ENCODE data around the gene PCDHB13.
"Not testable (repeated sequence)": the region's sequence is repeated elsewhere in the genome, so short reads cannot be mapped to it uniquely, and the experiment has no call there.

PCDHB13 gene

GRCh38 chr5:141208478-141208877 is 5.2 kb upstream of the PCDHB13 start, which contains the start of gene PCDHB12:
Gene PCDHB12 (plus strand): TSS chr5:141208719. CDS start chr5:141208908, 189 bp downstream.
- no peak for DNase-seq

GRCh38 chr5:141210281-141210680 is 3.4 kb upstream of the PCDHB13 start:
- DNase-seq: not testable (repeated sequence)

GRCh38 chr5:141210849-141211248 is 2.9 kb upstream of the PCDHB13 start:
- DNase-seq: not testable (repeated sequence)

GRCh38 chr5:141214583-141214982 is 864 bp downstream of the PCDHB13 start:
- not testable (repeated sequence) for DNase-seq

GRCh38 chr5:141215504-141215903 is 1.8 kb downstream of the PCDHB13 start:
- not testable (repeated sequence) for DNase-seq

- DNase-seq: not testable (repeated sequence)
Measured at GRCh38 chr5:141216035-141216434, 2.3 kb downstream of the PCDHB13 start.

- DNase-seq: peak; percentile 16 to 54
Measured at GRCh38 chr5:141223112-141223783, 9.5 kb downstream of the PCDHB13 start, which contains the start of gene PCDHB14. Gene PCDHB14 (plus strand): TSS chr5:141223343. CDS start chr5:141223506, 163 bp downstream.

- DNase-seq: not testable (repeated sequence)
Measured at GRCh38 chr5:141224844-141225243, 11.1 kb downstream of the PCDHB13 start.

- not testable (repeated sequence) for DNase-seq
Measured at GRCh38 chr5:141225421-141225820, 11.7 kb downstream of the PCDHB13 start.

- DNase-seq: no peak
Measured at GRCh38 chr5:141234109-141234667, 20.5 kb downstream of the PCDHB13 start.

- not testable (repeated sequence) for DNase-seq
Measured at GRCh38 chr5:141235922-141236321, 22.2 kb downstream of the PCDHB13 start.

GRCh38 chr5:141236516-141237313 is 23.0 kb downstream of the PCDHB13 start:
- DNase-seq: no peak

GRCh38 chr5:141241496-141241895 is 27.8 kb downstream of the PCDHB13 start:
- DNase-seq: no peak

- no peak for DNase-seq
Measured at GRCh38 chr5:141245250-141245717, 31.6 kb downstream of the PCDHB13 start, which contains the start of gene PCDHB15. Gene PCDHB15 (plus strand): TSS chr5:141245395. CDS start chr5:141245579, 184 bp downstream.

- DNase-seq: not testable (repeated sequence)
Measured at GRCh38 chr5:141246971-141247370, 33.3 kb downstream of the PCDHB13 start.

GRCh38 chr5:141247434-141247833 is 33.7 kb downstream of the PCDHB13 start:
- not testable (repeated sequence) for DNase-seq

- no peak for DNase-seq
Measured at GRCh38 chr5:141250576-141250975, 36.9 kb downstream of the PCDHB13 start.

GRCh38 chr5:141258464-141258863 is 44.7 kb downstream of the PCDHB13 start:
- no peak for DNase-seq

GRCh38 chr5:141258948-141259347 is 45.2 kb downstream of the PCDHB13 start:
- DNase-seq: no peak

GRCh38 chr5:141260458-141261237 is 46.9 kb downstream of the PCDHB13 start:
- no peak for DNase-seq

GRCh38 chr5:141261238-141261546 is 47.5 kb downstream of the PCDHB13 start:
- no peak for DNase-seq
